Endothelial cell of umbilical vein (primary cell): ENCODE measurements around the gene CPED1. TPM values are rescaled to one million over a fixed set of nuclear protein-coding genes. Genes with fewer than 3 reads are reported as not detected.

ENCODE experiments used
- BruUV-seq: library from RNA; stranded (reverse); fragments of 400-500 nt; replicated peaks from 2 replicates; lab custom pipeline; 2021; lab: Mats Ljungman, UMichigan
- CTCF ChIA-PET: fragments of 300-600, 350-600 bp; sonication (Branson Sonifier 250); formaldehyde crosslinking; loops from one replicate; lab custom pipeline; 2021; ENCODE audit warnings: antibody characterized with exemption, inconsistent platforms; lab: Charles Lee
- POLR2A ChIA-PET: fragments of 300-600, 350-600 bp; sonication (Branson Sonifier 250); formaldehyde crosslinking; loops from one replicate; lab custom pipeline; 2021; ENCODE audit warnings: antibody characterized with exemption, inconsistent platforms; lab: Charles Lee
- DNase-seq: peaks from one replicate; pipeline ENCODE4 v3.0.0-alpha.2; 2011; ENCODE audit warnings: low read depth, low spot score
- FAIRE-seq: peaks from 2 replicates; lab custom pipeline; 2011; peaks lifted over from hg19 to GRCh38; lab: Jason Lieb, UNC
- H2AFZ ChIP-seq: 2 replicates; pipeline ENCODE4 v1.6.0; 2012; ENCODE audit warnings: low read depth, low read length, control low read depth, inconsistent platforms
- H3K27ac ChIP-seq: 2 replicates; pipeline ENCODE4 v1.5.1; 2011; ENCODE audit warnings: low read depth, mild to moderate bottlenecking, control low read depth, low read length, moderate library complexity; ENCODE audit not compliant: insufficient read depth
- H3K27me3 ChIP-seq, 2 experiments: 2 replicates each; pipeline versions ENCODE4 v1.6.0 to v1.6.1; 2011; ENCODE audit warnings: low read length in 2 of 2, mixed read lengths in 1 of 2; ENCODE audit not compliant: control insufficient read depth in 2 of 2, insufficient read depth in 2 of 2
- H3K36me3 ChIP-seq, 2 experiments: 2 replicates in 1 of 2; 3 replicates in 1 of 2; pipeline ENCODE4 v1.5.1; 2011; ENCODE audit warnings: low read length in 2 of 2, mild to moderate bottlenecking in 1 of 2, moderate library complexity in 1 of 2; ENCODE audit not compliant: control insufficient read depth in 2 of 2, insufficient read depth in 2 of 2; ENCODE audit errors: extremely low read depth in 1 of 2
- H3K4me1 ChIP-seq: 3 replicates; pipeline ENCODE4 v1.5.1; 2011; ENCODE audit warnings: mild to moderate bottlenecking, low read length; ENCODE audit not compliant: control insufficient read depth, insufficient read depth; ENCODE audit errors: extremely low read depth
- H3K4me2 ChIP-seq: 2 replicates; pipeline ENCODE4 v1.6.1; 2011; ENCODE audit warnings: low read length, control low read depth, mixed read lengths; ENCODE audit not compliant: insufficient read depth
- H3K4me3 ChIP-seq, 3 experiments: fragments of 200-600 bp in 1 of 3; sonication (generic), shearing (Covaris generic) in 1 of 3; replicated peaks in 1 of 3; 2 replicates each; pipeline ENCODE4 v1.5.1; 2011 to 2016; ENCODE audit warnings: control low read depth in 3 of 3, low read length in 3 of 3, mild to moderate bottlenecking in 2 of 3, inconsistent platforms in 1 of 3, low read depth in 1 of 3, moderate library complexity in 1 of 3; ENCODE audit not compliant: insufficient read depth in 1 of 3
- H3K79me2 ChIP-seq: 2 replicates; pipeline ENCODE4 v1.6.0; 2012; ENCODE audit warnings: low read length, inconsistent platforms; ENCODE audit not compliant: control insufficient read depth, insufficient read depth
- H3K9ac ChIP-seq: replicated peaks from 2 replicates; pipeline ENCODE3; 2011; ENCODE audit warnings: low read length, control low read depth; ENCODE audit not compliant: insufficient read depth; ENCODE audit errors: extremely low read depth
- H3K9me1 ChIP-seq: replicated peaks from 3 replicates; pipeline ENCODE4 v1.6.0; 2011; ENCODE audit warnings: mild to moderate bottlenecking, low read length; ENCODE audit not compliant: control insufficient read depth, insufficient read depth; ENCODE audit errors: extremely low read depth
- H3K9me3 ChIP-seq: replicated peaks from 2 replicates; pipeline ENCODE4 v1.5.1; 2012; ENCODE audit warnings: low read length, inconsistent platforms; ENCODE audit not compliant: control insufficient read depth, insufficient read depth
- H4K20me1 ChIP-seq: replicated peaks from 2 replicates; pipeline ENCODE3; 2011; ENCODE audit warnings: mild to moderate bottlenecking, low read length; ENCODE audit not compliant: control insufficient read depth, insufficient read depth; ENCODE audit errors: extremely low read depth
- EZH2 ChIP-seq: IDR thresholded peaks from 2 replicates; pipeline ENCODE4 v1.6.1; 2012; ENCODE audit warnings: borderline replicate concordance, low read depth, mild to moderate bottlenecking, moderate library complexity, low read length, inconsistent platforms; ENCODE audit not compliant: severe bottlenecking
- FOS ChIP-seq: IDR thresholded peaks from 2 replicates; pipeline ENCODE4 v1.6.1; 2011; ENCODE audit warnings: mild to moderate bottlenecking, low read length, moderate library complexity, borderline replicate concordance; ENCODE audit not compliant: insufficient read depth
- GATA2 ChIP-seq: IDR thresholded peaks from 2 replicates; pipeline ENCODE4 v1.7.0; 2011; ENCODE audit warnings: low read depth, mild to moderate bottlenecking, moderate library complexity, mixed read lengths, low read length; ENCODE audit not compliant: insufficient read length, insufficient read depth
- JUN ChIP-seq: IDR thresholded peaks from 2 replicates; pipeline ENCODE4 v1.6.1; 2011; ENCODE audit warnings: borderline replicate concordance, low read depth; ENCODE audit not compliant: insufficient read length, insufficient read depth
- MYC ChIP-seq: IDR thresholded peaks from one replicate; pipeline ENCODE4 v1.6.1; 2011; ENCODE audit warnings: mild to moderate bottlenecking, low read depth, low read length
- POLR2AphosphoS5 ChIP-seq: IDR thresholded peaks from 2 replicates; pipeline ENCODE4 v1.6.1; 2012; ENCODE audit warnings: low read depth, mild to moderate bottlenecking, control low read depth, low read length, moderate library complexity; ENCODE audit not compliant: insufficient read depth
- dilution Hi-C: fragments of 300-500 bp; cut with MboI; formaldehyde crosslinking; loops from one replicate; pipeline ENCODE4 v1.15.0; 2019; ENCODE audit warnings: low sequenced_read_pairs; ENCODE audit not compliant: extremely low pct_ligation_motif_present
- intact Hi-C: fragments of 100-400 bp; cut with micrococcal nuclease; formaldehyde crosslinking; loops from one replicate; pipeline ENCODE4 v1.10.0; 2022
- polyA plus RNA-seq, 4 experiments: library from polyadenylated mRNA; depleted of rRNA in 3 of 4; stranded (reverse) in 3 of 4; unstranded in 1 of 4; fragments of >200 nt; gene quantifications; 2 replicates each; pipeline versions ENCODE4 v1.2.1 to v1.2.3, GENCODE V29; 2011 to 2012; ENCODE audit warnings: missing spikeins in 1 of 4
- total RNA-seq: library from RNA; stranded (reverse); gene quantifications from 2 replicates; pipeline ENCODE4 v1.2.3, GENCODE V29; 2021
- TF ChIP-seq, protein P1 (sequence below): IDR thresholded peaks from 2 replicates; pipeline ENCODE4 v1.6.1; 2011; ENCODE audit not compliant: insufficient read depth, insufficient read length
- TF ChIP-seq, protein P2 (sequence below), 2 donors: IDR thresholded peaks; 1 replicate in 1 of 2; 2 replicates in 1 of 2; pipeline ENCODE4 v1.5.1; 2011; ENCODE audit warnings: low read length in 2 of 2, mild to moderate bottlenecking in 2 of 2, moderate library complexity in 2 of 2, control low read depth in 1 of 2, inconsistent platforms in 1 of 2, low read depth in 1 of 2; ENCODE audit not compliant: insufficient read depth in 1 of 2; ENCODE audit errors: extremely low read depth in 1 of 2

The CPED1 gene
- total and polyA plus RNA-seq, 2 donors (not counting 3 experiments of a cell fraction or from before 2014, with no cell fraction given) = 0.22 to 3.0 TPM

DNA sequence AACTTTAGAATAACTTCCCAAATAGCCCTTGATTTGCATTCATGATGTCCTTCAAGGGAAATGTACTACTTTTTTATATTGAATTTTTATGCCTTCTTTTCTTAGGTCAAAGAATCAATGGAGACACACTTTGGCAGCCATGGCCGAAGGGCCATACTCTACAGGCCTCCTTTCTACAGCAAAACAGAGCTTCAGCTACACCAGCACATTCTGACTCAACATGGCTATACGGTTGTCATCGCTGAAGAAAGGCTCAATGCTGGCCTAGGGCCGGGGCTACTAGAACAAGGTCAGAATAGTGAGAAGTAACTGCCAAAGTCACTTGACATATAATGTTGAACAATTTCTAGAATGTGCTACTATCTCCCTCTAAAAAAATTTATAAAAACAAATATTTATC, 27.0 kb downstream of the CPED1 start:
- Histone ChIP-seq H3K79me2 (no peaks in the 10 kb centered on the region), H3K4me1 (peaks cover 1% of the 10 kb centered on the region), H3K27ac (no peak overlapping the region), H3K27me3 (no peaks in the 10 kb centered on the region), H3K4me3 (no peak overlapping the region), H3K9ac (no peak overlapping the region), H3K36me3 (no peaks in the 10 kb centered on the region), H3K9me1 (no peaks in the 10 kb centered on the region), H2AFZ (no peak overlapping the region), H3K4me2 (no peak overlapping the region), H4K20me1 (no peaks in the 10 kb centered on the region), H3K9me3 (no peaks in the 10 kb centered on the region)
- TF ChIP-seq FOS (no peak), EZH2 (no peak), MYC (no peak), POLR2AphosphoS5 (no peak), JUN (no peak), GATA2 (no peak)
- TF ChIP-seq, protein P1, sequence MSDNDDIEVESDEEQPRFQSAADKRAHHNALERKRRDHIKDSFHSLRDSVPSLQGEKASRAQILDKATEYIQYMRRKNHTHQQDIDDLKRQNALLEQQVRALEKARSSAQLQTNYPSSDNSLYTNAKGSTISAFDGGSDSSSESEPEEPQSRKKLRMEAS = no peak
- TF ChIP-seq, protein P2, sequence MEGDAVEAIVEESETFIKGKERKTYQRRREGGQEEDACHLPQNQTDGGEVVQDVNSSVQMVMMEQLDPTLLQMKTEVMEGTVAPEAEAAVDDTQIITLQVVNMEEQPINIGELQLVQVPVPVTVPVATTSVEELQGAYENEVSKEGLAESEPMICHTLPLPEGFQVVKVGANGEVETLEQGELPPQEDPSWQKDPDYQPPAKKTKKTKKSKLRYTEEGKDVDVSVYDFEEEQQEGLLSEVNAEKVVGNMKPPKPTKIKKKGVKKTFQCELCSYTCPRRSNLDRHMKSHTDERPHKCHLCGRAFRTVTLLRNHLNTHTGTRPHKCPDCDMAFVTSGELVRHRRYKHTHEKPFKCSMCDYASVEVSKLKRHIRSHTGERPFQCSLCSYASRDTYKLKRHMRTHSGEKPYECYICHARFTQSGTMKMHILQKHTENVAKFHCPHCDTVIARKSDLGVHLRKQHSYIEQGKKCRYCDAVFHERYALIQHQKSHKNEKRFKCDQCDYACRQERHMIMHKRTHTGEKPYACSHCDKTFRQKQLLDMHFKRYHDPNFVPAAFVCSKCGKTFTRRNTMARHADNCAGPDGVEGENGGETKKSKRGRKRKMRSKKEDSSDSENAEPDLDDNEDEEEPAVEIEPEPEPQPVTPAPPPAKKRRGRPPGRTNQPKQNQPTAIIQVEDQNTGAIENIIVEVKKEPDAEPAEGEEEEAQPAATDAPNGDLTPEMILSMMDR (IDR thresholded peaks at IDR 0.05; ENCODE audit: extremely low read depth in 1 of 2, insufficient read depth in 1 of 2, low read depth in 1 of 2, low read length in 2 of 2) = no peak
- BruUV-seq = no TSS peak
- DNase-seq (no peak), FAIRE-seq (no peak)
- intact Hi-C loops (no loop called here), dilution Hi-C loops (no loop called here)
- CTCF ChIA-PET = interaction anchor here (0.9 kb wide), 1 partner anchor 9 kb away, joined by 3 read pairs; no protein-coding TSS in a partner anchor
- POLR2A ChIA-PET = no interaction called here
